HT-29 (cell line): Measurements from ENCODE around the gene UNC13D. TPM values are rescaled to one million over a fixed set of nuclear protein-coding genes. Genes with fewer than 3 reads are reported as not detected.
A peak's percentile ranks its signal among the peaks of the same experiment; 100 is the strongest.
"Not testable (repeated sequence)": the region's sequence is repeated elsewhere in the genome, so short reads cannot be mapped to it uniquely, and the experiment has no call there.

Source experiments
- DNase-seq: peaks from one replicate; pipeline ENCODE4 v3.0.0-alpha.2; 2015; ENCODE audit warnings: low spot score
- total RNA-seq: library from RNA; depleted of rRNA; stranded (reverse); fragments of >200 nt; shearing (Covaris generic); gene quantifications from 2 replicates; pipeline ENCODE4 v1.2.3, GENCODE V29; 2014; rRNA removed

Gene UNC13D
- 37.5 and 43.5 TPM in 2 replicates for total RNA-seq

DNA sequence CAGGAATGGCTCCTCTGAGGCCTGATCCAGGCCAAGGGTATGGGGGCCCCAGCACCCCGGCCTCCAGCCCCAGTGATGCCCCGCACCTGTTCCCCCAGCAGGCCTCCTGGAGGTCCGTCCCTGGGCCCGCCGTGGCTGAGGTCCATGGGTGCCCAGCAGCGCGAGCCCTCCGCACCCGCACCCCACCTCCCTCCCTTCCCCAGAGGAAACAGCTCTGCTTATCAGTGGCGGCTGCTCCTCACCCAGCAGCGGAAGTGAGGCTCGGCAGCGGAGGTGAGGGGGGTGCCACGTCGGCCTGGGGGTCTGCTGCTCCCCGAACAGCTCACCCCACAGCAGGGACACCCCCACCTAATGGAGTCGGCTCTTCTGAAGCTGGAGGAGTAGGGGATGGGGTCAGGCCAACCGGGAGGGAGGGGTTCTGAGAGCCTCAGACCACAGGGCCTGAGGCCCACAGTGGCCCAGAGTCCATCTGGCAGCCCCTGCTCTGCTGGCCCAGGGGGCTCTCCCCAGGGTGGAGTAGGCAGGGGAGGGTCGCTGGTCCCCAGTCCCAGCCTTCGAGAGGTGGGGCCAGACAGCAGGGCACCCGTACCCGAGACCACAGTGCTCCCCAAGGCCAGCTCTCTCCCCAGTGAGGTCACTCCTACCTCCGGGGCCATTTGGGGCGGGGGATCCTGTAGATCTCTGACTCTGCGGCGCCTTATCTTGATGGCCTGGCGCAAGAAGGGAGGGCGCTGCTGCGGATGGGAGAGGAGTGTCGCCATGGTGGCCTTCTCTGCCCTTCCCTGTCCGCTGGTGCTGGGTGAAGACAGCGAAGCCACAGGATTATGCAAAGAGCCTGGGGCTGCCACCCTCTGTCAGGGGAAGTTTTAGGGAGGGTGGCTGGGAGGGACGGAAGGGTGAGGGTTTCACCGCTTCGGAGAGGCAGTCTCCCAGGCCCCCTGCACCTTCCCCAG, at the start of gene UNC13D:
Gene UNC13D, minus strand, starts transcription at position 828 of the 953 bp plus-strand sequence. Its CDS starts 67 bp downstream, at position 761.
- DNase-seq, result peak; percentile 50

DNA sequence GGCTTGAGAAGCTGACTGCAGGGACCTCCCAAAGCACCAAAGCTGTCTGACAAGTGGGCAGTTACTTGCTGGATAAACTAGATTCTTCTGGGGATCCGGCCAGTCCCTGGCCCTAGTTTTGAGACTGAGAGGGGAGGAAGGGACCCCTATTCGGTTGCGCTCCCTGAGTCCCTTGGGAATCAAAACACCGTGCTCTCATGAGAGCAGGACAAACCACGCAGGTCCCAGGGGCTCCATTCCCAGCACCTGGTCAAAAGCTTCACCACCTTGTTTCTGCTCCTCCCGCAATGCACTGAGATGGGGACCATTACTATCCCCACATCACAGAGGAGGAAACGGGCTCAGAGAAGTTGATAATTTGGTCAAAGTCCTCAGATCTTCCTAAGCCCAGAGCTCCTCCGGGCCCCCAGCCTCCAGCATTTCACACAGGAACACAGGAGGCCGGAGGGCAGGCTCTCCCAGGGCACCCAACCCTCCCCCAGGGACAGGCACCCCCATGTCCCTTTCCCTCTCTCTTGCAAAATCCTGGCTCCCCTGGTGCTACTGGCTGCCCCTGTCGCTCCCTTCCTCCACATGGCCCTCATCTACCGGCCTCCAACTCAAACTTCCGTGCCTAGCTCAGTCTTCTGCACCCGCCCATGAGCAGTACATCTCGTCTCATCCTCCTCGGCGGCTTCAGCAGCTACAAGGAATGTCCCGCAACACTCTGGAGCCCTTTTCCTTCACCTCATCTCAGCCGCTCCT, 49.3 kb upstream of the UNC13D start:
- DNase-seq, result no peak

DNA sequence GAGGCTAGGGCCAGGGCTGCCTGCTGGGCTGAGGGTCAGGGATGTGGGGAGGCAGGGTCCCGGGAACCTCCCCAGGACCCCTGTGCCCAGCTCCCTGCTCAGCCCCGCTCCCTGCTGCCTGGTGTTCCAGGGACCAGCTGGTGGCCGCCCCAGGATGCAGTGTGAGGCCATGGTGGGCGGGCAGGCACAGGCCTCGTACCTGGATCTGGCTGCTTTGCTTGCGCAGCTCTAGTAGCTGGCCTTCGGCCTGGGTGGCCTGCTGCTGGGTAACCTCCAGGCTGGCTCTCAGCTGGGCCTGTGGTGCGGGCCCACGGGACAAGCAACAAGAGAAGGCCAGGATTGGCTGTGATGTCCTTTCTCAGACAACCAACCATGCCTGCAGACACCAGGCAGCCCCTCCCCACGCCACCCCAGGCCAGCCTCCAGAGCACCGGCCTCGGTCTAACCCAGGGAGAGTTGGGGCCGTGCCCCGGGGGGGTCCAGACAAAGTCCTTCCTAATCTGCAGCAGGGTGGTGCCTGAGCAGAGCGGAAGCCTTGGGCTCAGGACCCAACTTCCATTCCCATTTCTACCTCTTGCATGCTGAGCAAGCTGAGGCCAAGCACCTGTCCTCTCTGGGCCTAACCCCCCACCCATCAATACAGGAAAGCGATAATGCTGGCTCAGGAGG, 48.5 kb upstream of the UNC13D start:
- no peak for DNase-seq

DNA sequence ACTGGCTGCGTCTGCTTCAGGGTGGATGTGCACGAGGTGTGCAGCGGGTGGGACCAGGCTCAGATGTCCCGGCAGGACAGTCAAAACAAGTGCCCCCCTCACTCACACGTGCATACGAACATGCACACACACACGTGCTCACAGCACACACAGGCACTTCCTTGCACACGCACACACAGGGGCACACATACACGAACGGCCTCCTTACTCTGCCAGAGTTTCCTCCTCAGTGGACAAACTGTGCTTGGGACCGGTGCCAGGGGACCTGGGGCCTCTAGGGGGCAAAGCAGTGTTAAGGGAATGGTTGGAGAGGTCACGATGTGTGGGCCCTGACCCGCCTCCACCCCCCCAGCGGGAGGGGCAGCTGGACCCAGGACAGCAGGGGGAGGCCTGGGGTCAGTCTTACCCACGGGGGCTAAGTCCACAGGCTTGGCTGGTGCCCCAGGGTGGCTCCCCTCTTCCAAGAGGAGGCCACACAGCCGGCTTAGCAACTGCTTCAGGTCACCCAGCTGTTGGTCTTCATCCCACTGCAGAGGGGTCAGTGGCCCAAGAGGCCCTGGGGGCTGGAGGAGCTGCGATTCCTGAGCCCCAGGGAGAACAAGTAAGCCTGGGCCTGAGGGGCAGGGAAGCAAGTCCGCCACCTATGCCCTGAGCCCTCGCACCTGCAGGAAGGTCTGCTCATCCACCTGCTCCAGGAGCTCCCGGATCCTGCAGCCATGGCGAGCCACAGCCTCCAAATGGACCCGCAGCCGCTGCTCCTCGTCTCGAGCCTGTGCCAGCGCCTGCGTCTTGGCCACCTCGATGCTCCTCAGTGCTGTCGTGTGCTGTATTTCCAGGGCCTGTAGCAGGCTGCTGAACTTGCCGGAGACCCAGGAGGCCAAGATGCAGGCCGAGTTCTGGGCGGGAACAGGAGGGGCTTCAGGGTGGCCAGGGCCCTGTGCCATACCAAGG, 47.7 kb upstream of the UNC13D start:
- no peak for DNase-seq

DNA sequence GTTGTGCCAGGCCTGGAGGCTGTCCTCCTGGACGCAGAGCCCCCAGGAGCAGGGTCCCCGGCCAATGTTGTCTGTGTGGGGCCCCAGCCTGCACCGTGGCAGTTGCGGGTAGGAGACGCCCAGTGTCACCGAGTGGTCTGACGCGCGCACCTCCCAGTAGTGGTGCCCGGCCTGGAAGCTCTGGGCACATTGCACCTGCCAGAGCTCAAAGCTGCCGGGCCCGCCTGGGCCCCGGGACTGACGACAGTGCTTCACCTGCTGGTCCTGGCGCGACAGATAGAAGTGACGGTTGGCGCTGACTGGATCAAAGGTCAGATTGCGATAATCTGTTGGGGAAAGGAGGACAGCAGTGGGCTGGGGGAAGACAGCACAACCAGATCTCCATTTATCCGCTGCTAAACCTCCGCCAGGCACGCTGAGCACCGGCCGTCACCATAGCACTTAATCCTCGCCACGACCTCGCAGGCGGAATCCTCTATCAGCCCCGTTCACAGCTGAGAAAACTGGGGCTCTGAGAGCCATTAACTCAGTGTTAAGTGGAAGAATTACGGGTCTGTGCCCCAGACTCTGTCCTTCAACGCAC, 46.9 kb upstream of the UNC13D start:
- no peak for DNase-seq

DNA sequence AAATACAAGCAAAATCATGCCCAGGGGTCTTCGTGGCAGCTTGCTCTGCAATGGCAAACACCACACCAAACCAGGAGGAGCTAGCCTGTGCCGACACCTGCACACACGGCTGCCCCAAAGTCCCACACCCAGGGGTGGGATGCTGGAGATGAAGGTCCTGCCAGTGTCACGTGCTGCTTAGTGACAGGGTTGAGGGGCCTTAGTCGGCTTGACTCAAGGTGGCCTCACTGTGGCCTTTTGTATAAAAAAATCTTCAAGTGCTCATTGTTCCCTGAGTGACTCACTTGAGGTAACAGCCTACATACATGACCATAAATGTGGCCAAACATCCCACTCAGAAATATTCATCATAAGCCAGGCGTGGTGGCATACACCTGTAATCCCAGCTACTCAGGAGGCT, 45.2 kb upstream of the UNC13D start:
- no peak for DNase-seq

DNA sequence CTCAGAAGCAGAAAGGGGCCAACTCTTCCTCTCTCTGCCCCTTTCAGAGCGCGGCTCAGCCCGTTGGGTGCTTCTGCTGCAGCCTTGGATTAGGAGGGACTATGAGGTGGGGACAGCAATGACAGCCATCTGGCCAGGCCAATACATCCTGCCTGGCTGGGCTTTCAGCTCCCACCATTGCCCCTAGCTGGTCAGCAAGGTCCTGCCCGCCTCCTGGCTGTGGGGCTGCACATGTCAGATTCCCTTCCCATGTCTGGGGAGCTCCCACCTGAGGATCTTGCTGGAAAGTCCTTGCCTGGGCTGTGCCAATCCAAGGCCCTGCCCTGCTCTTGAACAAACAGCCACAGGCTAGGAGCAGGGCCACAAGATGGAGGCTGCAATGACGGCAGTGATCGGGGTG, 44.3 kb upstream of the UNC13D start:
- no peak for DNase-seq

DNA sequence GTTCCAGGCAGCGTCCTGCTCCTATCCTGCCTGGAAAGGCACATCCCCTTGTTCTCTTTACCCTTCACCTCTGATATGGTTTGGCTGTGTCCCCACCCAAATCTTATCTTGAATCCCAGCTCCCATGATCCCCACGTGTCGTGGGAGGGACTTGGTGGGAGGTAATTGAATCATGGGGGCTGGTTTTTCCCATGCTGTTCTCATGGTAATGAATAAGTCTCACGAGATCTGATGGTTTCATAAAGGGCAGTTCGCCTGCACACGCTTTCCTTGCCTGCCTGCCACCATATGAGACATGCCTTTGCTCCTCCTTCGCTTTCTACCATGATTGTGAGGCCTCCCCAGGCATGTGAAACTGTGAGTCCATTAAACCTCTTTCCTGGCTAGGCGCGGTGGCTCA, 41.7 kb upstream of the UNC13D start:
- DNase-seq, result not testable (repeated sequence)

DNA sequence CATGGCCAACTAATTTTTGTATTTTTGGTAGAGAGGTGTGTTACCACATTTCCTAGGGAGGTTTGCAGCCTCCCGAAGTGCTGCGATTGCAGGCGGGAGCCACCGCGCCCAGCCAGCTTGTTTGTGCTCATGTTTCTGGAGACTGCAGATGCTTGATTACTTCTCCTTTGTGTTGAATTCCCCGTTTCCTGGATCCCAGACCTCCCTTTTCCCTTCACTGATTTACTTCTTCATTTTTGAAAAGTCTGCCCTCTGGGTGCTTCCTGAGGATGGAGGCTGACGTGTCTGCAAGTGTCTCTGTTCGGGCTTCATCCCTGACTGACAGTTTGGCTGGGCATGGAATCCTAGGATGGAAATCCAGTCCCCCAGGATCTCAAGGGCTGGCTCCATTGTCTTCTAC, 41.2 kb upstream of the UNC13D start:
- no peak for DNase-seq

DNA sequence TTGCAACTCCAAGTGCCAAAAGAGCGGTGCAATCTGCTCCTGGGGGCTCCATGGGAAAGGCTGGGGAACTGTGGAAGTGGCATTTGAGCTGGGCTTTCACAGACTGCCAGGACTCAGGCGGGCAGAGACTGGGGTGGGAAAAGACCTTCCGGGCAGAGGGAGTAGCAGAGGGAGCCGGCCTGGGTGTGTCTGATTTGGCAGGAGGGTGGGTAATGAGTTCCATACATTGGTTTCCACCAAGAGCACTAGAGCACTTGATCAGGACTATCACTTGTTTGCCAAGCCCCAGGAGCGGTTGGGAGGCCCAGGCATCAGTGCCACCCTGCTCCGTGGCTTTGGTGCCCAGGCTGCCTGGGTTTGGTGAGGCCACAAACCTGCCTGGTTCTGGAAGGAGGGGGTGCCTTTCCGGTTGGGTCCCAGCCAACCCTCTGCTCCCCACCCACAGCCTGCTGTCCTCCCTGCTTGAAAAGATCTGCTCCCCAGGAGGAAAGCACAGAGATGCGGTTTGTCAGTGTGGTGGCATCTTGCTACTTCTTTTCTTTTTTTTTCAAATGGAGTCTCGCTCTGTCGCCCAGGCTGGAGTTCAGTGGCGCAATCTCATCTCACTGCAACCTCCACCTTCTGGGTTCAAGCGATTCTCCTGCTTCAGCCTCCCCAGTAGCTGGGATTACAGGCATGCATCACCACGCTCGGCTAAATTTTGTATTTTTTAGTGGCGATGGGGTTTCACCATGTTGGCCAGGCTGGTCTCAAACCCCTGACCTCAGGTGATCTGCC, 37.7 kb upstream of the UNC13D start:
- DNase-seq, result no peak

DNA sequence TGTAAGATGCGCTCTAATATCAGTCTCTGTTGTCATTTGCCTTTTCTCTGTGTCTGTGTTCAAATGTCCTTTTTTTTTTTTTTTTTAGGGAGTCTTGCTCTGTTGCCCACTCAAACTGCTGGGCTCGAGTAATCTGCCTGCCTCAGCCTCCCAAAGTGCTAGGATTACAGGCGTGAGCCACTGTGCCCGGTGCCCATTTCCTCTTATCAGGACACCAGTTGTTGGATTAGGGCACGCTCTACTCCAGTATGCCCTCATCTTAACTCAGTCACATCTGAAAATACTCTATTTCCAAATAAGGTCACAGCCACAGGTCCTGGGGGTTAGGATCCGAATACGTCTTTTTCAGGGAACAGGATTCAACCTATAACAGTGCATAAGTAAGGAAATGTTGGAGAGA, 36.1 kb upstream of the UNC13D start:
- DNase-seq, result no peak

DNA sequence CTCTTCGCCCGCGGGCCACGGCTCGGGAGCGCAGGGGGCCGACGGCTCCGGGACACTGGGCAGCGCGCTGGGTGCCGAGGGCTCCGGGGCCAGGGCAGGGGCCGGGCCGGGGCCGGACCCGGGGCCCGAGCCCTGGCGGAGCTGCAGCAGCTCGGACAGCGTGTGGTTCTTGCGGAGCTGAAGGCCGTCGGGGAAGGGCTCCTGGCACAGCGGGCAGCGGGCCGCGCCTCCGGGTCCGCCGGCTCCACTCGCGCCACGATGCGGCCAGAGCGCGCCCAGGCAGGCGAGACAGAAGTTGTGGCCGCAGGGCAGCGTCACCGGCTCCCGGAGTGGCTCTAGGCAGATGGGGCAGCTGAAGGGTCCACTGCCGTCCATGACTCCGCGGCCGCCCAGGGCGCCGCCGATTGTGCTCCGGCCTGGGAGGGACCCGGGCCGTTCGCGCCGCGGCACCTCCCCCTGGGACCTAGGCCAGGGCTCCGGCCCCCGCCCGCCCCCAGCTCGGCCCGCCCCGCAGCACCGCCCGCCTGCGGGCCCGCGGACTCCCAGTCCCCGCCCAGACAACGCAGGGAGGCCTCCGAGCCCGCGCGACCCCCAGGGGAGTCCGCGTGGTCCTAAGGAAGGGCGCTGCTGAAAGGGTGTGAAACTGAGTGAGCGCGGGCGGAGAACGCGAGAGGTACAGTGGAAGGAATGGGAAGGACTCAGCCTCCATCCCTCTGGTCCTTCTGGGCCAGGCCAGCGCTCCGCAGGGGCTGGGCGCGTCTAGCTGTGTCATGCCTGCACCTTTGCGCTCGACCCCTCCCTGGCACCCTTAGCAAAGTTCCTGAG, 34.2 kb upstream of the UNC13D start, which contains the start of gene TRIM47:
Gene TRIM47, minus strand, starts transcription at position 408 of the 825 bp plus-strand sequence. Its CDS starts 33 bp downstream, at position 375.
- DNase-seq, result peak; percentile 60

DNA sequence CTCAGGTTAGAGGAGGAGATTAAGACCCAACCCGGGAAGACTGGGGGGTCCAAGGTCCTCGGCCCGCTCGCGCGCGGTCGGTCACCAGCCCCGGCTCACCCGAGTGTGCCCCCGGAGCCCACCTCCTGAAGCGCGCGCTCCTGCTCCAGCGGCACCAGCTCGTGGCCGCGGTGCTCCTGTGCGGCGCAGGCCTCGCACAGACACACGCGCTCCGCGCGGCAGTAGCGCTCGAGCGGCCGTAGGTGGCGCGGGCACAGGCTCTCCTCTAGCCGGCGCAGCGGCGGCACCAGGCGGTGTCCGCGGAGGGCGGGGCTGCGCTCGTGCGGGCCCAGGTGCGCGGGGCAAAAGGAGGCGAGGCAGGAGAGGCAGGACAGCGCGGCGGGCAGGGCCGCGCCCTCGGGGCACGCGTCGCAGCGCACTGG, 33.6 kb upstream of the UNC13D start:
- peak; percentile 82 for DNase-seq

DNA sequence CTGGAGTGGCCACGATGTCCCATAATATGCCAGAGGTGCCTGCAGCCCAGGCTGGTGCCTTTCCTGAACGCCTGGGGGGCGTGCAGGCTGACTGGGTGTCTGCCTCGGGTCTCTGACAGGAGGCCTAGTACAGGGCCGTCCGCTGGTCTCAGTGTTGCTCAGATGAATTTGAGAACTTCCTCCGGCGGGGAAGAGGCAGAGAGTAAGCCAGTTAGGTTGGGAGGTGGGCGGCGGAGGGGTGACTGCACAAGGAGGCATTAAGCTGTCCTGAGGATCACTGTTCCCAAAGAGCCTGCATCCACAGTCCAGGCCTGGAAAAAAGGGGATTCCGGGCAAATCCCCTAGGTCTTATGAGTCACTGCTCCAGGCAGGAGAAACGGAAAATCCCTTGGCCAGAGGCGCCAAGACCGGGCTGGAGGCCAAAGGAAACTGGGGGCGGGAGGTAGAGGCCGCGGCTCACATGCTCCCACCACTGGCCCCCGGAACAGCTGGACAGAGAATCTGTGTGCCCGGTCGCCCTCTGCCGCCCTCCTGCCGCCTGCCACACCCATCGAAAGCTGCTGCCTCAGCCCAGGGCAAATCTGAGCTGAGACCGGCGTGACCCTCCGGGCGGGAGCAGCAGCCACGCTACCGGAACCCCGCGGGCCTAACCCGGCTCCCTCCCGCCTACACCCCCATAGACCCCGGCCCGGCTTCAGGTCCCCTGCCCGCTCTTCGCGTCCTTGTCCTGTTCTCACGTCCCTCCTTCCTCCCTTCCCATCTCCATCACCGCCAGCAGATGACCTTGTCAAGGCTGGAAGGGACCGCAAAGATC, 32.9 kb upstream of the UNC13D start:
- peak; percentile 61 for DNase-seq

DNA sequence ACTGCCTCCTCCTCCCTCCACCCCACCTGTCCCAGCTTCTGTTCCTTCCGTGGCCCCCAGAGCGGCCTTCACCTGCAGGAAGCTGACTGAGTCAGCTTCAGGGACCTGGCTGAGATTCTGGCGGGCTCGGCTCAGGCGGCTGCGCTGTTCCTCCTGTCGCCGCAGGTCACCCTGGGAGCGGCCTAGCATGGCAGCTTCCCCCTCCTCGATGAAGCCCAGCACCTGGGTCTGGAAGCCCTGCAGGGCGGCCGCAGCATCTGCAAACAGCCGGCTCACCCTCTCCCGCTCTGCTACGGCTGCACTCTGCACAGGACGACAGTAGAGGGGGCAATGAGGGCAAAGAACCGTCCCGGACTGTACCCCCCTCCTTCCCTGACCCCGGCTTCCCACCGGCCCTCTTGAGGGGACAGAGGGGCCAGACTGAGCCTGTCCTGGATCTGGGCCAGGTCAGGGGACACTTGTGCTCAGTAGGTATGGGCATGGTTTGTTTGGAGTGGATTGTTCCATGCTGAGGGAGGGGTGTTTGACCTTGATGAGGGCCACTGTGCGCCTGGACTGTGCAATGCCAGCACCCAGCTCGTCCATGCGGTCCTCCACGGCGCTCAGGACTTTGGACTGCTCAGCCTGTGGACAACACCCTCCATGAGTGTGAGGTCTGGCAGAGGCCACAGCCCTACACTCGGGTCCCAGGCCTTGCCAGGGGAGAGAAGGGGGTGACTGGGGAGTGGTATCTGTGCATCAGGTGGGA, 32.2 kb upstream of the UNC13D start:
- DNase-seq, result peak; percentile 88

DNA sequence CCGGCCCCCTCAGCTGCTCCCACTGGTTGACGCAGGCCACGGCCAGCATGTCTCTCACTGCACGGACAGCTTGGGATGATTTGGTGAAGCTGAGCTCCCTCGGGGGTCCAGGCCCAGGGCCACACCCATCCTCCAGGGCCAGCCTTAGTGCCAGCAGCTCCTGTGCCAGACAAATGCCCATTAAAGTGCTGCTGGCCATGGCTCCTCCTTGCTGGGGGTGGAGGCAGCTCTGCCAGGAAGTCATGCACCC, 31.7 kb upstream of the UNC13D start:
- no peak for DNase-seq
